ENCODE results near the gene NPAS3.

Gene NPAS3

GRCh38 chr14:33257796-33258195 is 319.1 kb downstream of the NPAS3 start:
- no peak for DNase-seq (ENCODE audit: low read depth)

- DNase-seq (ENCODE audit: low read depth) = no peak
These were observed 321.1 kb downstream of the NPAS3 start for GRCh38 chr14:33259764-33260163.

GRCh38 chr14:33271216-33271615 is 332.5 kb downstream of the NPAS3 start:
- DNase-seq (ENCODE audit: low read depth) = no peak

GRCh38 chr14:33271891-33272290 is 333.2 kb downstream of the NPAS3 start:
- DNase-seq (ENCODE audit: low read depth) = no peak

GRCh38 chr14:33273978-33274377 is 335.3 kb downstream of the NPAS3 start:
- no peak for DNase-seq (ENCODE audit: low read depth)

- no peak for DNase-seq (ENCODE audit: low read depth)
These were observed 337.2 kb downstream of the NPAS3 start for GRCh38 chr14:33275879-33276278.

GRCh38 chr14:33279865-33280264 is 341.2 kb downstream of the NPAS3 start:
- DNase-seq (ENCODE audit: low read depth) = no peak

- DNase-seq (ENCODE audit: low read depth) = no peak
These were observed 342.0 kb downstream of the NPAS3 start for GRCh38 chr14:33280646-33281045.

GRCh38 chr14:33282331-33283230 is 343.9 kb downstream of the NPAS3 start:
- DNase-seq (ENCODE audit: low read depth) = no peak

- DNase-seq (ENCODE audit: low read depth) = no peak
These were observed 347.4 kb downstream of the NPAS3 start for GRCh38 chr14:33285902-33286700.

- no peak for DNase-seq (ENCODE audit: low read depth)
These were observed 348.5 kb downstream of the NPAS3 start for GRCh38 chr14:33287189-33287588.

- no peak for DNase-seq (ENCODE audit: low read depth)
These were observed 352.0 kb downstream of the NPAS3 start for GRCh38 chr14:33290641-33291040.

GRCh38 chr14:33291529-33292104 is 352.9 kb downstream of the NPAS3 start:
- DNase-seq (ENCODE audit: low read depth) = no peak

- DNase-seq (ENCODE audit: low read depth) = no peak
These were observed 355.7 kb downstream of the NPAS3 start for GRCh38 chr14:33294419-33294818.

GRCh38 chr14:33297565-33297964 is 358.9 kb downstream of the NPAS3 start:
- no peak for DNase-seq (ENCODE audit: low read depth)

- DNase-seq (ENCODE audit: low read depth) = no peak
These were observed 369.1 kb downstream of the NPAS3 start for GRCh38 chr14:33307691-33308251.

GRCh38 chr14:33309106-33309505 is 370.4 kb downstream of the NPAS3 start:
- DNase-seq (ENCODE audit: low read depth) = no peak

- DNase-seq (ENCODE audit: low read depth) = no peak
These were observed 376.5 kb downstream of the NPAS3 start for GRCh38 chr14:33315217-33315616.

GRCh38 chr14:33315721-33316120 is 377.0 kb downstream of the NPAS3 start:
- no peak for DNase-seq (ENCODE audit: low read depth)

GRCh38 chr14:33317675-33318074 is 379.0 kb downstream of the NPAS3 start:
- no peak for DNase-seq (ENCODE audit: low read depth)

- DNase-seq (ENCODE audit: low read depth) = no peak
These were observed 385.3 kb downstream of the NPAS3 start for GRCh38 chr14:33323979-33324378.

GRCh38 chr14:33331176-33331949 is 392.7 kb downstream of the NPAS3 start:
- no peak for DNase-seq (ENCODE audit: low read depth)
